ENCODE measurements around the gene YKT6. TPM values are rescaled to one million over a fixed set of nuclear protein-coding genes. Genes with fewer than 3 reads are reported as not detected.
A peak's percentile ranks its signal among the peaks of the same experiment; 100 is the strongest.

Gene YKT6
- total and polyA plus RNA-seq, 2 experiments from 2014 or later: 33.5 to 114 TPM

DNA sequence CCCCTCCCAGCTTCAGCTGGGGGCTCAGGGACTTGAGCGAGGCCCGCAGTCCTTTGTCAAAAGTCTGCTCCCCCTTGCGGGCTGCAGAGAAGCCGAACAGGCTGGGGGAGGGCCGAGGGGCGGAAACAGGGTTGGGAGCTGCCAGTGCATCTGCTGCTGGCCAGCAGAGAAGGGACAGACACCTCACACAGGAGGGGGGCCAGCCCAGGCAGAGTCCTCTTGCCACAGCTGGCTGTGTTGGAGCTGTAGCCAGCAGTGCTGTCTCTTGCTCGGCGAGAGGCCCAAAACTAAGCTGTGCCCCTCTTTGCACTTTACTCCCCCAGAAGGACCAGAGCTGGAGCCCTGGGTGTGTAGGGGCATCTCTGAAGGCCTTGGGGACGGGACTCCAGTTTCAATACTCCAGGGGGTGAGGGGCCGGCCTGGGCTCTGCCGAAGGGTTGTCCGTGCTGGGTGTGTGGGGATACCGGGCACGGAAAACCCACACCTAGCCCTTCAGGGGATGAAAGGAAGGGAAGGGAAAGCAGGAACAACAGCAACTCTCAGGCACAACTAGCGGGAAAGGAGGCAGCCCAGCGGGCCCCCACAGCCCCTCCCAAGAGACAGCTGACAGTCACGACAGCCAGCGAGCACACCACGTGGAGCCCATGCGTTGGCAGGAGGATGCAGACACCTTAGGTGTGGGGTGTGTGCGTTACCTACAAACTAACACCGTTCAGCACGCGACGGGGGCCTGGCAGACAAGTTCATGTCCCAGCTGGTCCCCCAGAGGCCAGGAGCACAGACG, 17.8 kb downstream of the YKT6 start:
- Histone ChIP-seq H3K27ac (ENCODE audit: low read depth) (no peak overlapping the region), H3K79me2 (replicated peaks; ENCODE audit: insufficient read depth) (no peaks in the 10 kb centered on the region), H3K36me3 (ENCODE audit: insufficient read depth) (no peaks in the 10 kb centered on the region), H4K20me1 (replicated peaks; ENCODE audit: insufficient read depth) (no peaks in the 10 kb centered on the region), H3K4me1 (ENCODE audit: insufficient read depth) (peaks cover 15% of the 10 kb centered on the region), H3F3A (replicated peaks; ENCODE audit: low read depth) (no peaks in the 10 kb centered on the region), H3K9me2 (ENCODE audit: insufficient read depth) (no peaks in the 10 kb centered on the region), H3K4me2 (peak overlapping the region; percentile 65), H2AFZ (peak overlapping the region; percentile 88), H3K27me3 (ENCODE audit: insufficient read depth) (no peaks in the 10 kb centered on the region), H3K4me3 (peak overlapping the region; percentile 30; the same call in 1 of the 2 replicates)
- DNase-seq (ENCODE audit: low spot score) (peak; percentile 84), ATAC-seq (peak; percentile 68)
- Mint-ChIP-seq H3K4me1 (peaks cover 41% of the 10 kb centered on the region), H3K9me3 (no peaks in the 10 kb centered on the region), H3K27ac (peak overlapping the region; percentile 79), H3K27me3 (ENCODE audit: insufficient read depth, low read depth, poor library complexity) (peaks cover 10% of the 10 kb centered on the region), H3K4me3 (no peak overlapping the region; the same call in 2 of the 3 replicates), H3K36me3 (ENCODE audit: low read depth) (no peaks in the 10 kb centered on the region)
- TF ChIP-seq, protein P1, sequence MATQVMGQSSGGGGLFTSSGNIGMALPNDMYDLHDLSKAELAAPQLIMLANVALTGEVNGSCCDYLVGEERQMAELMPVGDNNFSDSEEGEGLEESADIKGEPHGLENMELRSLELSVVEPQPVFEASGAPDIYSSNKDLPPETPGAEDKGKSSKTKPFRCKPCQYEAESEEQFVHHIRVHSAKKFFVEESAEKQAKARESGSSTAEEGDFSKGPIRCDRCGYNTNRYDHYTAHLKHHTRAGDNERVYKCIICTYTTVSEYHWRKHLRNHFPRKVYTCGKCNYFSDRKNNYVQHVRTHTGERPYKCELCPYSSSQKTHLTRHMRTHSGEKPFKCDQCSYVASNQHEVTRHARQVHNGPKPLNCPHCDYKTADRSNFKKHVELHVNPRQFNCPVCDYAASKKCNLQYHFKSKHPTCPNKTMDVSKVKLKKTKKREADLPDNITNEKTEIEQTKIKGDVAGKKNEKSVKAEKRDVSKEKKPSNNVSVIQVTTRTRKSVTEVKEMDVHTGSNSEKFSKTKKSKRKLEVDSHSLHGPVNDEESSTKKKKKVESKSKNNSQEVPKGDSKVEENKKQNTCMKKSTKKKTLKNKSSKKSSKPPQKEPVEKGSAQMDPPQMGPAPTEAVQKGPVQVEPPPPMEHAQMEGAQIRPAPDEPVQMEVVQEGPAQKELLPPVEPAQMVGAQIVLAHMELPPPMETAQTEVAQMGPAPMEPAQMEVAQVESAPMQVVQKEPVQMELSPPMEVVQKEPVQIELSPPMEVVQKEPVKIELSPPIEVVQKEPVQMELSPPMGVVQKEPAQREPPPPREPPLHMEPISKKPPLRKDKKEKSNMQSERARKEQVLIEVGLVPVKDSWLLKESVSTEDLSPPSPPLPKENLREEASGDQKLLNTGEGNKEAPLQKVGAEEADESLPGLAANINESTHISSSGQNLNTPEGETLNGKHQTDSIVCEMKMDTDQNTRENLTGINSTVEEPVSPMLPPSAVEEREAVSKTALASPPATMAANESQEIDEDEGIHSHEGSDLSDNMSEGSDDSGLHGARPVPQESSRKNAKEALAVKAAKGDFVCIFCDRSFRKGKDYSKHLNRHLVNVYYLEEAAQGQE (IDR thresholded peaks at IDR 0.05; ENCODE audit: unreplicated experiment): no peak
- TF ChIP-seq CREB1 (CRISPR knock-in tag; IDR thresholded peaks at IDR 0.05; ENCODE audit: low read depth) (no peak), ZNF114 (CRISPR knock-in tag; IDR thresholded peaks at IDR 0.05) (no peak), ZNF331 (CRISPR knock-in tag; IDR thresholded peaks at IDR 0.05; ENCODE audit: low read depth) (no peak), CTCF (conservative IDR thresholded peaks at IDR 0.05; ENCODE audit: low read depth in 2 of 2) (peak; percentile 21 to 52; a peak in 2 of 4 replicates), POLR2AphosphoS5 (IDR thresholded peaks at IDR 0.05; ENCODE audit: low read depth) (no peak), EZH2phosphoT487 (IDR thresholded peaks at IDR 0.05; ENCODE audit: unreplicated experiment) (no peak)
- TF ChIP-seq, protein P2, sequence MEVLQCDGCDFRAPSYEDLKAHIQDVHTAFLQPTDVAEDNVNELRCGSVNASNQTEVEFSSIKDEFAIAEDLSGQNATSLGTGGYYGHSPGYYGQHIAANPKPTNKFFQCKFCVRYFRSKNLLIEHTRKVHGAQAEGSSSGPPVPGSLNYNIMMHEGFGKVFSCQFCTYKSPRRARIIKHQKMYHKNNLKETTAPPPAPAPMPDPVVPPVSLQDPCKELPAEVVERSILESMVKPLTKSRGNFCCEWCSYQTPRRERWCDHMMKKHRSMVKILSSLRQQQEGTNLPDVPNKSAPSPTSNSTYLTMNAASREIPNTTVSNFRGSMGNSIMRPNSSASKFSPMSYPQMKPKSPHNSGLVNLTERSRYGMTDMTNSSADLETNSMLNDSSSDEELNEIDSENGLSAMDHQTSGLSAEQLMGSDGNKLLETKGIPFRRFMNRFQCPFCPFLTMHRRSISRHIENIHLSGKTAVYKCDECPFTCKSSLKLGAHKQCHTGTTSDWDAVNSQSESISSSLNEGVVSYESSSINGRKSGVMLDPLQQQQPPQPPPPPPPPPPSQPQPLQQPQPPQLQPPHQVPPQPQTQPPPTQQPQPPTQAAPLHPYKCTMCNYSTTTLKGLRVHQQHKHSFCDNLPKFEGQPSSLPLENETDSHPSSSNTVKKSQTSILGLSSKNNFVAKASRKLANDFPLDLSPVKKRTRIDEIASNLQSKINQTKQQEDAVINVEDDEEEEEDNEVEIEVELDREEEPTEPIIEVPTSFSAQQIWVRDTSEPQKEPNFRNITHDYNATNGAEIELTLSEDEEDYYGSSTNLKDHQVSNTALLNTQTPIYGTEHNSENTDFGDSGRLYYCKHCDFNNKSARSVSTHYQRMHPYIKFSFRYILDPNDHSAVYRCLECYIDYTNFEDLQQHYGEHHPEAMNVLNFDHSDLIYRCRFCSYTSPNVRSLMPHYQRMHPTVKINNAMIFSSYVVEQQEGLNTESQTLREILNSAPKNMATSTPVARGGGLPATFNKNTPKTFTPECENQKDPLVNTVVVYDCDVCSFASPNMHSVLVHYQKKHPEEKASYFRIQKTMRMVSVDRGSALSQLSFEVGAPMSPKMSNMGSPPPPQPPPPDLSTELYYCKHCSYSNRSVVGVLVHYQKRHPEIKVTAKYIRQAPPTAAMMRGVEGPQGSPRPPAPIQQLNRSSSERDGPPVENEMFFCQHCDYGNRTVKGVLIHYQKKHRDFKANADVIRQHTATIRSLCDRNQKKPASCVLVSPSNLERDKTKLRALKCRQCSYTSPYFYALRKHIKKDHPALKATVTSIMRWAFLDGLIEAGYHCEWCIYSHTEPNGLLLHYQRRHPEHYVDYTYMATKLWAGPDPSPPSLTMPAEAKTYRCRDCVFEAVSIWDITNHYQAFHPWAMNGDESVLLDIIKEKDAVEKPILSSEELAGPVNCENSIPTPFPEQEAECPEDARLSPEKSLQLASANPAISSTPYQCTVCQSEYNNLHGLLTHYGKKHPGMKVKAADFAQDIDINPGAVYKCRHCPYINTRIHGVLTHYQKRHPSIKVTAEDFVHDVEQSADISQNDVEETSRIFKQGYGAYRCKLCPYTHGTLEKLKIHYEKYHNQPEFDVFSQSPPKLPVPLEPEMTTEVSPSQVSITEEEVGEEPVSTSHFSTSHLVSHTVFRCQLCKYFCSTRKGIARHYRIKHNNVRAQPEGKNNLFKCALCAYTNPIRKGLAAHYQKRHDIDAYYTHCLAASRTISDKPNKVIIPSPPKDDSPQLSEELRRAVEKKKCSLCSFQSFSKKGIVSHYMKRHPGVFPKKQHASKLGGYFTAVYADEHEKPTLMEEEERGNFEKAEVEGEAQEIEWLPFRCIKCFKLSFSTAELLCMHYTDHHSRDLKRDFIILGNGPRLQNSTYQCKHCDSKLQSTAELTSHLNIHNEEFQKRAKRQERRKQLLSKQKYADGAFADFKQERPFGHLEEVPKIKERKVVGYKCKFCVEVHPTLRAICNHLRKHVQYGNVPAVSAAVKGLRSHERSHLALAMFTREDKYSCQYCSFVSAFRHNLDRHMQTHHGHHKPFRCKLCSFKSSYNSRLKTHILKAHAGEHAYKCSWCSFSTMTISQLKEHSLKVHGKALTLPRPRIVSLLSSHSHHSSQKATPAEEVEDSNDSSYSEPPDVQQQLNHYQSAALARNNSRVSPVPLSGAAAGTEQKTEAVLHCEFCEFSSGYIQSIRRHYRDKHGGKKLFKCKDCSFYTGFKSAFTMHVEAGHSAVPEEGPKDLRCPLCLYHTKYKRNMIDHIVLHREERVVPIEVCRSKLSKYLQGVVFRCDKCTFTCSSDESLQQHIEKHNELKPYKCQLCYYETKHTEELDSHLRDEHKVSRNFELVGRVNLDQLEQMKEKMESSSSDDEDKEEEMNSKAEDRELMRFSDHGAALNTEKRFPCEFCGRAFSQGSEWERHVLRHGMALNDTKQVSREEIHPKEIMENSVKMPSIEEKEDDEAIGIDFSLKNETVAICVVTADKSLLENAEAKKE (CRISPR knock-in tag; IDR thresholded peaks at IDR 0.05): no peak
